Measurements from ENCODE around the gene OR4D9.
"Not testable (repeated sequence)": the region's sequence is repeated elsewhere in the genome, so short reads cannot be mapped to it uniquely, and the experiment has no call there.

Gene OR4D9

GRCh38 chr11:59503276-59503675, 8.1 kb upstream of the OR4D9 start, which contains the start of gene OR4D11:
Gene OR4D11, plus strand, starts transcription at chr11:59503576. Its CDS starts 0 bp downstream, at chr11:59503576.
- no peak for DNase-seq (ENCODE audit: extremely low read depth, low read depth)
- TF ChIP-seq, protein P1, sequence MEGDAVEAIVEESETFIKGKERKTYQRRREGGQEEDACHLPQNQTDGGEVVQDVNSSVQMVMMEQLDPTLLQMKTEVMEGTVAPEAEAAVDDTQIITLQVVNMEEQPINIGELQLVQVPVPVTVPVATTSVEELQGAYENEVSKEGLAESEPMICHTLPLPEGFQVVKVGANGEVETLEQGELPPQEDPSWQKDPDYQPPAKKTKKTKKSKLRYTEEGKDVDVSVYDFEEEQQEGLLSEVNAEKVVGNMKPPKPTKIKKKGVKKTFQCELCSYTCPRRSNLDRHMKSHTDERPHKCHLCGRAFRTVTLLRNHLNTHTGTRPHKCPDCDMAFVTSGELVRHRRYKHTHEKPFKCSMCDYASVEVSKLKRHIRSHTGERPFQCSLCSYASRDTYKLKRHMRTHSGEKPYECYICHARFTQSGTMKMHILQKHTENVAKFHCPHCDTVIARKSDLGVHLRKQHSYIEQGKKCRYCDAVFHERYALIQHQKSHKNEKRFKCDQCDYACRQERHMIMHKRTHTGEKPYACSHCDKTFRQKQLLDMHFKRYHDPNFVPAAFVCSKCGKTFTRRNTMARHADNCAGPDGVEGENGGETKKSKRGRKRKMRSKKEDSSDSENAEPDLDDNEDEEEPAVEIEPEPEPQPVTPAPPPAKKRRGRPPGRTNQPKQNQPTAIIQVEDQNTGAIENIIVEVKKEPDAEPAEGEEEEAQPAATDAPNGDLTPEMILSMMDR (IDR thresholded peaks at IDR 0.05; ENCODE audit: low read depth, low read length) = no peak

GRCh38 chr11:59511675-59512074, 336 bp downstream of the OR4D9 start:
- TF ChIP-seq, protein P1 (IDR thresholded peaks at IDR 0.05; ENCODE audit: low read depth, low read length) = no peak
- DNase-seq (ENCODE audit: extremely low read depth, low read depth) = no peak

DNA sequence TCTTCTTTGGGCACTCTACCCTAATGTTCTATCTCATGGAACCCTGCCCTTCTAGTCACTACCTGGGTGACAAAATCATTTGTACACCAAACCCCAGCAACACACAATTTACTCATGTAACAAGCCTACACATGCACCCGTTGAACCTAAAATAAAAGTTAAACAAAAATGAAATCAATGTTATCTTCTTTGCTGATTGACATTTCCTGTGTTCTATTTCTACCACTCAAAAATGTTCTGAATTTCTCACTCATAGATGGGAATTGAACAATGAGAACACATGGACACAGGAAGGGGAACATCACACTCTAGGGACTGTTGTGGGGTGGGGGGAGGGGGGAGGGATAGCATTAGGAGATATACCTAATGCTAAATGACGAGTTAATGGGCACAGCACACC, 8.8 kb downstream of the OR4D9 start:
- not testable (repeated sequence) for DNase-seq (ENCODE audit: extremely low read depth, low read depth)

DNA sequence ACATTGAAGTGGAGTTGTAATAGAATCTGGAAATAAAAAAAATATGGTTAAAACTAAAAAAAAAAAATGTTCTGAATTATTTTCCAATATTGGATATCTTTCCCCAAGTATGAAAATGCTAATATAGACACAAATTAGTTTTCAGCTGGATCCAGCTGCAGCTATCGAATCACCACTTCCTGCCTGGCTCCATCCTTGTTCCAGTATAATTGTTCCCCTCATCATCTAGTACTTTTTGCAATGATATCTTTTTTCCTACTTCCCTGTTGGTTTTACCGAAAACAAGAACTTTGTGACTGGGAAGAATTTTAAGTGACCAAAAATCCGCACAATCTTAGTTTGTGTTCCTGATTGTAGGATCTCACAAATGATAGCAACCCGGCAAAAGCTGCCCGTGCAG, 9.4 kb downstream of the OR4D9 start:
- TF ChIP-seq, protein P1 (IDR thresholded peaks at IDR 0.05; ENCODE audit: low read depth, low read length) = no peak
- DNase-seq (ENCODE audit: extremely low read depth, low read depth) = no peak

GRCh38 chr11:59523541-59523940, 12.2 kb downstream of the OR4D9 start:
- no peak for DNase-seq (ENCODE audit: extremely low read depth, low read depth)
- TF ChIP-seq, protein P1 (IDR thresholded peaks at IDR 0.05; ENCODE audit: low read depth, low read length) = no peak

GRCh38 chr11:59528711-59529110, 17.4 kb downstream of the OR4D9 start:
- TF ChIP-seq, protein P1 (IDR thresholded peaks at IDR 0.05; ENCODE audit: low read depth, low read length) = no peak

GRCh38 chr11:59532620-59533019, 21.3 kb downstream of the OR4D9 start:
- TF ChIP-seq, protein P1 (IDR thresholded peaks at IDR 0.05; ENCODE audit: low read depth, low read length) = no peak

More at GRCh38 chr11:59528711-59529110, 17.4 kb downstream of the OR4D9 start:
- DNase-seq (ENCODE audit: extremely low read depth, low read depth) = no peak

DNA sequence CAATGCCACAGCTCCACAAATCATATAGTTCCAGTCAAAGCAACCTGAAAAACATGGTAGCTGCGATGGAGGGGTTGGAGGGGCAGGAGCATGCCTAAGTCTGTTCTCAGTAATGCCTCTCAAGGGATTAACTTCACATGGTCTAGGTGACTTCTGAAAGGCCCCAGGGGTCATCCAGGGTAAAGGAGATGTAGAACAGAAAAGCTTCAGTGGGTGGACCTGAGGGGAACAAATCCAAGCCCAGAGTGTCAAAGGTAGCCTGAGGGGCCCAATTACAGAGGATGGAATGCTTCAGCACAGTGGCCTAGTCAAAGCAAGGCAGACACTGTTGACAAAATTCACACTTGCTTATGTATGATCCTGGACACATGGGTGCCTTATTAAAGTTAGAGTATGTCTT, 23.3 kb downstream of the OR4D9 start:
- DNase-seq (ENCODE audit: extremely low read depth, low read depth) = no peak
- TF ChIP-seq, protein P1 (IDR thresholded peaks at IDR 0.05; ENCODE audit: low read depth, low read length) = no peak

More at GRCh38 chr11:59532620-59533019, 21.3 kb downstream of the OR4D9 start:
- no peak for DNase-seq (ENCODE audit: extremely low read depth, low read depth)
